Testis (tissue), 3 donors: ENCODE data around the gene RGL2. TPM values are rescaled to one million over a fixed set of nuclear protein-coding genes. Genes with fewer than 3 reads are reported as not detected.
A peak's percentile ranks its signal among the peaks of the same experiment; 100 is the strongest.
"Not testable (repeated sequence)": the region's sequence is repeated elsewhere in the genome, so short reads cannot be mapped to it uniquely, and the experiment has no call there.

Source experiments
- DNase-seq: peaks from one replicate; pipeline ENCODE4 v3.0.0-alpha.2; 2019
- H3K27ac ChIP-seq, 2 donors: fragments of 200-600 bp; sonication (generic); one replicate each; pipeline ENCODE4 v1.5.1; 2019
- H3K27me3 ChIP-seq: fragments of 200-600 bp; sonication (generic); one replicate; pipeline ENCODE4 v1.5.1; 2019
- H3K36me3 ChIP-seq: fragments of 200-600 bp; sonication (generic); one replicate; pipeline ENCODE4 v1.5.1; 2017; ENCODE audit warnings: low read depth; ENCODE audit errors: missing control alignments
- H3K4me1 ChIP-seq: fragments of 200-600 bp; sonication (generic); one replicate; pipeline ENCODE4 v1.5.1; 2019
- H3K4me3 ChIP-seq, 2 donors: fragments of 200-600 bp; sonication (generic); one replicate each; pipeline ENCODE4 v1.5.1; 2017 to 2019
- H3K9me3 ChIP-seq: fragments of 200-600 bp; sonication (generic); one replicate; pipeline ENCODE4 v1.5.1; 2017
- CTCF ChIP-seq, 3 experiments: fragments of 450-650 bp in 2 of 3; fragments of 200-600 bp in 1 of 3; sonication (generic) in 1 of 3; IDR thresholded peaks; one replicate each; pipeline ENCODE4 v1.5.1; 2016 to 2019; ENCODE audit warnings: antibody characterized with exemption in 3 of 3, mild to moderate bottlenecking in 2 of 3, moderate library complexity in 1 of 3
- POLR2A ChIP-seq: fragments of 450-650 bp; IDR thresholded peaks from one replicate; pipeline ENCODE4 v1.6.1; 2017; ENCODE audit warnings: antibody characterized with exemption, mild to moderate bottlenecking, moderate library complexity
- WGBS, 2 donors: methylation state at CpG; one replicate each; pipeline ENCODE4 v1.1.5; 2018; 5-methylcytosine and 5-hydroxymethylcytosine counted together
- intact Hi-C: fragments of 100-400 bp; cut with DNase I; formaldehyde crosslinking; loops from one replicate; pipeline ENCODE4 v1.15.1; 2023; ENCODE audit warnings: low total_unique reads
- polyA plus RNA-seq: library from polyadenylated mRNA; stranded (reverse); fragments of 350-450 nt; fragmentation: Illumina TruSeq; extraction: RNeasy Lipid Tissue Mini Kit (QIAGEN cat#74804); gene quantifications from one replicate; pipeline ENCODE4 v1.2.3, GENCODE V29; 2014; ENCODE audit warnings: low read depth, low replicate concordance; ENCODE audit not compliant: insufficient read depth
- total RNA-seq, 2 donors: library from RNA; depleted of rRNA; stranded (reverse); fragments of >200 nt; gene quantifications; one replicate each; pipeline ENCODE4 v1.2.3, GENCODE V29; 2016

RGL2 gene
- total and polyA plus RNA-seq, 3 donors from 2014 or later, result 42.8 to 52.7 (median 46.2) TPM

GRCh38 chr6:33289784-33290315, 8.9 kb downstream of the RGL2 start:
- H3K4me3 ChIP-seq, result peak overlapping the region; percentile 75 to 79
- H3K27me3 ChIP-seq, result no peaks in the 10 kb centered on the region
- intact Hi-C loops, result loop anchor here (2.0 kb wide), 1 partner anchor 17 kb away; the partner anchor contains the start of gene RPS18
- no peaks in the 10 kb centered on the region for H3K36me3 ChIP-seq
- no peak for TF ChIP-seq CTCF (IDR thresholded peaks at IDR 0.05)
- TF ChIP-seq POLR2A, result no peak
- DNase-seq, result no peak
- H3K9me3 ChIP-seq, result no peaks in the 10 kb centered on the region
- peaks cover 12% of the 10 kb centered on the region for H3K4me1 ChIP-seq
- WGBS, 2 donors, result 1 to 2% methylated on average over 12 to 14 of the region's 14 CpGs
- peak overlapping the region; percentile 77 to 88 for H3K27ac ChIP-seq

GRCh38 chr6:33288921-33289783, 9.6 kb downstream of the RGL2 start, which contains the start of the genes PFDN6 and WDR46:
Gene PFDN6, plus strand, starts transcription at chr6:33289601. Its CDS starts 256 bp downstream, at chr6:33289857.
Gene WDR46, minus strand, starts transcription at chr6:33289239. Its CDS starts 69 bp downstream, at chr6:33289170.
- peak within 1 kb of the TSS; percentile 77 to 88 for H3K27ac ChIP-seq
- DNase-seq, result peak; percentile 95
- H3K4me3 ChIP-seq, result peak within 1 kb of the TSS; percentile 75 to 79
- TF ChIP-seq CTCF (IDR thresholded peaks at IDR 0.05) (no peak), POLR2A (no peak)
- no peaks in the 10 kb centered on the region for H3K36me3 ChIP-seq
- H3K27me3 ChIP-seq, result no peaks in the 10 kb centered on the region
- H3K9me3 ChIP-seq, result no peaks in the 10 kb centered on the region
- intact Hi-C loops, result loop anchor here (2.0 kb wide), 1 partner anchor 16 kb away; the partner anchor contains the start of gene RPS18
- peaks cover 12% of the 10 kb centered on the region for H3K4me1 ChIP-seq
- 0 to 1% methylated on average over 40 to 43 of the region's 43 CpGs for WGBS, 2 donors

- Histone ChIP-seq H3K9me3 (no peaks in the 10 kb centered on the region), H3K36me3 (no peaks in the 10 kb centered on the region), H3K27ac (peak overlapping the region in 1 of 2 donors; percentile 88), H3K27me3 (no peaks in the 10 kb centered on the region), H3K4me3 (peak overlapping the region; percentile 75 to 79), H3K4me1 (peaks cover 12% of the 10 kb centered on the region)
- DNase-seq, result no peak
- intact Hi-C loops, result loop anchor here (2.0 kb wide), 1 partner anchor 16 kb away; the partner anchor contains the start of gene RPS18
- 5 to 10% methylated on average over 12 to 21 of the region's 21 CpGs for WGBS, 2 donors
- no peak for TF ChIP-seq POLR2A
- no peak for TF ChIP-seq CTCF (IDR thresholded peaks at IDR 0.05)
Measured at GRCh38 chr6:33288141-33288920, 10.4 kb downstream of the RGL2 start.

- Histone ChIP-seq H3K4me1 (peaks cover 12% of the 10 kb centered on the region), H3K9me3 (no peaks in the 10 kb centered on the region), H3K27me3 (no peaks in the 10 kb centered on the region), H3K4me3 (no peak overlapping the region), H3K36me3 (no peaks in the 10 kb centered on the region), H3K27ac (no peak overlapping the region)
- TF ChIP-seq POLR2A (no peak), CTCF (IDR thresholded peaks at IDR 0.05) (no peak)
- no peak for DNase-seq
- 87 to 93% methylated on average over 20 to 22 of the region's 22 CpGs for WGBS, 2 donors
- intact Hi-C loops, result no loop called here
Measured at GRCh38 chr6:33286946-33287914, 11.5 kb downstream of the RGL2 start.

- H3K9me3 ChIP-seq, DNase-seq, intact Hi-C loops, H3K4me1 ChIP-seq, H3K27me3 ChIP-seq, H3K27ac ChIP-seq, H3K36me3 ChIP-seq, H3K4me3 ChIP-seq: not testable (repeated sequence)
- WGBS, 2 donors, result 95 to 100% methylated on average over 3 to 4 of the region's 4 CpGs
Measured at GRCh38 chr6:33285214-33285613, 13.5 kb downstream of the RGL2 start.
